Naive thymus-derived CD4-positive, alpha-beta T cell (primary cell): ENCODE data around the gene PEX11B. TPM values are rescaled to one million over a fixed set of nuclear protein-coding genes. Genes with fewer than 3 reads are reported as not detected.
A peak's percentile ranks its signal among the peaks of the same experiment; 100 is the strongest.

Experiments
- ATAC-seq: fragments of 150-1000 bp; cut with Tn5 transposase; 2 replicates; pipeline ENCODE4 v1.10.0; 2021; ENCODE audit warnings: mild to moderate bottlenecking, moderate library complexity
- CTCF ChIA-PET: fragments of 350-600 bp; sonication (Branson Sonifier 250); formaldehyde crosslinking; loops from one replicate; lab custom pipeline; 2021; ENCODE audit warnings: antibody characterized with exemption; lab: Charles Lee
- POLR2A ChIA-PET: fragments of 350-600 bp; sonication (Branson Sonifier 250); formaldehyde crosslinking; loops from one replicate; lab custom pipeline; 2021; ENCODE audit warnings: antibody characterized with exemption, inconsistent platforms; lab: Charles Lee
- DNase-seq, 9 donors: peaks; one replicate each; pipeline versions ENCODE4 v3.0.0 to v3.0.0-alpha.2; 2020 to 2022; ENCODE audit warnings: mixed read lengths in 1 of 9
- H3K27ac ChIP-seq: one replicate; pipeline ENCODE4 v1.7.0; 2013; ENCODE audit warnings: mild to moderate bottlenecking, low read depth, low read length, moderate library complexity
- H3K27me3 ChIP-seq, 2 donors: one replicate each; pipeline ENCODE4 v1.7.0; 2013; ENCODE audit warnings: low read length in 2 of 2, mild to moderate bottlenecking in 2 of 2, moderate library complexity in 2 of 2; ENCODE audit not compliant: control insufficient read depth in 2 of 2, insufficient read depth in 2 of 2
- H3K36me3 ChIP-seq, 3 experiments: 1 replicate in 2 of 3; 2 replicates in 1 of 3; pipeline ENCODE4 v1.7.0; 2013; ENCODE audit warnings: low read length in 3 of 3, mild to moderate bottlenecking in 3 of 3, moderate library complexity in 1 of 3; ENCODE audit not compliant: insufficient read depth in 3 of 3, control insufficient read depth in 2 of 3
- H3K4me1 ChIP-seq, 2 donors: one replicate each; pipeline ENCODE4 v1.7.0; 2013; ENCODE audit warnings: low read length in 2 of 2, mild to moderate bottlenecking in 2 of 2, moderate library complexity in 1 of 2; ENCODE audit not compliant: control insufficient read depth in 2 of 2, insufficient read depth in 2 of 2
- H3K4me3 ChIP-seq: 2 replicates; pipeline ENCODE4 v1.7.0; 2013; ENCODE audit warnings: mild to moderate bottlenecking, low read length
- H3K9me3 ChIP-seq, 3 experiments: 1 replicate in 2 of 3; 2 replicates in 1 of 3; pipeline ENCODE4 v1.7.0; 2013; ENCODE audit warnings: low read length in 3 of 3; ENCODE audit not compliant: control insufficient read depth in 2 of 3
- H3K27ac Mint-ChIP-seq, 9 donors: one replicate each; pipeline ENCODE4 v1.8.0; 2020 to 2022; ENCODE audit warnings: mixed read lengths in 9 of 9, mild to moderate bottlenecking in 8 of 9, moderate library complexity in 5 of 9, inconsistent platforms in 2 of 9
- H3K27me3 Mint-ChIP-seq, 5 donors: one replicate each; pipeline ENCODE4 v1.8.0; 2021 to 2022; ENCODE audit warnings: mixed read lengths in 5 of 5, mild to moderate bottlenecking in 1 of 5
- H3K36me3 Mint-ChIP-seq, 5 donors: one replicate each; pipeline ENCODE4 v1.8.0; 2020 to 2022; ENCODE audit warnings: mixed read lengths in 5 of 5, mild to moderate bottlenecking in 3 of 5, inconsistent platforms in 1 of 5
- H3K4me1 Mint-ChIP-seq, 7 donors: one replicate each; pipeline ENCODE4 v1.8.0; 2020 to 2022; ENCODE audit warnings: mixed read lengths in 7 of 7, mild to moderate bottlenecking in 3 of 7, inconsistent platforms in 1 of 7
- H3K4me3 Mint-ChIP-seq, 10 donors: one replicate each; pipeline ENCODE4 v1.8.0; 2020 to 2022; ENCODE audit warnings: mild to moderate bottlenecking in 10 of 10, mixed read lengths in 10 of 10, moderate library complexity in 6 of 10, inconsistent platforms in 2 of 10
- H3K9me3 Mint-ChIP-seq, 11 donors: one replicate each; pipeline ENCODE4 v1.8.0; 2020 to 2022; ENCODE audit warnings: mixed read lengths in 11 of 11, mild to moderate bottlenecking in 4 of 11, inconsistent platforms in 1 of 11, moderate library complexity in 1 of 11
- intact Hi-C, 2 donors: fragments of 100-400 bp; cut with micrococcal nuclease; formaldehyde crosslinking; loops; one replicate each; pipeline ENCODE4 v1.15.1; 2023
- polyA plus RNA-seq, 2 donors: library from polyadenylated mRNA; unstranded; fragments of 300-500 nt; fragmentation: Illumina TruSeq; gene quantifications; one replicate each; pipeline ENCODE4 v1.2.3, GENCODE V29; 2021
- total RNA-seq, 6 experiments: library from RNA in 5 of 6; stranded (reverse) in 5 of 6; gene quantifications; 1 replicate in 5 of 6; 2 replicates in 1 of 6; pipeline ENCODE4 v1.2.3 and lab custom pipeline; 2021 to 2026

PEX11B gene
- total and polyA plus RNA-seq, 7 experiments from 2014 or later: 16.4 to 57.1 (median 38.4) TPM

GRCh38 chr1:145891143-145891542 is 27.4 kb downstream of the PEX11B start:
- no peaks in the 10 kb centered on the region for H3K36me3 Mint-ChIP-seq
- no peak for ATAC-seq
- no peaks in the 10 kb centered on the region for H3K9me3 ChIP-seq
- H3K27me3 Mint-ChIP-seq: peaks cover 0 to 6% (median 0%) of the 10 kb centered on the region in 5 donors
- H3K4me1 Mint-ChIP-seq: peaks cover 0 to 7% (median 3%) of the 10 kb centered on the region in 7 donors
- H3K9me3 Mint-ChIP-seq: no peaks in the 10 kb centered on the region
- no peak overlapping the region for H3K4me3 ChIP-seq
- ChIA-PET CTCF (interaction anchor here (0.6 to 2.3 kb wide), 7 partner anchors 8 to 123 kb away, joined by 3 to 11 read pairs (median 4); partner anchors contain the start of gene PIAS3), POLR2A (interaction anchor here (2.7 kb wide), 1 partner anchor 8 kb away, joined by 10 read pairs; no protein-coding TSS in a partner anchor)
- no peak overlapping the region for H3K27ac ChIP-seq
- DNase-seq: no peak
- H3K4me1 ChIP-seq: peaks cover 0 to 4% of the 10 kb centered on the region in 2 donors
- H3K27me3 ChIP-seq: no peaks in the 10 kb centered on the region
- no peak overlapping the region for H3K4me3 Mint-ChIP-seq
- H3K27ac Mint-ChIP-seq: no peak overlapping the region
- intact Hi-C loops: loop anchor here (1.0 kb wide), 4 partner anchors 19 to 122 kb away; partner anchors contain the start of genes ITGA10 (in 1 of the 2) and NUDT17 (in 1 of the 2)
- H3K36me3 ChIP-seq: no peaks in the 10 kb centered on the region

- Histone ChIP-seq H3K4me1 (peaks cover 5 to 9% of the 10 kb centered on the region in 2 donors), H3K36me3 (no peaks in the 10 kb centered on the region), H3K27me3 (no peaks in the 10 kb centered on the region), H3K9me3 (no peaks in the 10 kb centered on the region), H3K27ac (no peak overlapping the region), H3K4me3 (no peak overlapping the region)
- no peak overlapping the region for H3K27ac Mint-ChIP-seq
- ChIA-PET POLR2A (no interaction called here), CTCF (interaction anchor here (1.9 kb wide), 1 partner anchor 30 kb away, joined by 5 read pairs; the partner anchor contains the start of gene PIAS3)
- ATAC-seq: no peak
- intact Hi-C loops: no loop called here
- H3K9me3 Mint-ChIP-seq: no peaks in the 10 kb centered on the region
- peaks cover 8 to 20% (median 12%) of the 10 kb centered on the region in 7 donors for H3K4me1 Mint-ChIP-seq
- no peak overlapping the region for H3K4me3 Mint-ChIP-seq
- peaks cover 0 to 15% (median 7%) of the 10 kb centered on the region in 5 donors for H3K27me3 Mint-ChIP-seq
- no peaks in the 10 kb centered on the region for H3K36me3 Mint-ChIP-seq
- DNase-seq: no peak
Observed at GRCh38 chr1:145889722-145890121, 28.8 kb downstream of the PEX11B start.

- Mint-ChIP-seq H3K36me3 (no peaks in the 10 kb centered on the region), H3K9me3 (no peaks in the 10 kb centered on the region), H3K4me3 (peak overlapping the region in 4 of 10 donors; percentile 16 to 43 (median 31)), H3K27me3 (peaks cover 6 to 33% (median 20%) of the 10 kb centered on the region in 5 donors), H3K27ac (peak overlapping the region in 1 of 9 donors; percentile 32), H3K4me1 (peaks cover 9 to 22% (median 12%) of the 10 kb centered on the region in 7 donors)
- no peaks in the 10 kb centered on the region for H3K36me3 ChIP-seq
- no peaks in the 10 kb centered on the region for H3K27me3 ChIP-seq
- DNase-seq: no peak
- ChIA-PET POLR2A (no interaction called here), CTCF (interaction anchor here (1.0 kb wide), 1 partner anchor 124 kb away, joined by 3 read pairs; no protein-coding TSS in a partner anchor)
- no peaks in the 10 kb centered on the region for H3K9me3 ChIP-seq
- no peak overlapping the region for H3K27ac ChIP-seq
- no peak for ATAC-seq
- H3K4me1 ChIP-seq: peaks cover 5 to 9% of the 10 kb centered on the region in 2 donors
- no peak overlapping the region for H3K4me3 ChIP-seq
- intact Hi-C loops: loop anchor here in 1 of 2 donors (2.0 kb wide), 1 partner anchor 29 kb away; the partner anchor contains the start of gene PIAS3
Observed at GRCh38 chr1:145887631-145888030, 30.9 kb downstream of the PEX11B start.

- Mint-ChIP-seq H3K4me3 (peak overlapping the region; percentile 55 to 93 (median 71)), H3K36me3 (no peaks in the 10 kb centered on the region), H3K27me3 (peaks cover 6 to 36% (median 20%) of the 10 kb centered on the region in 5 donors), H3K27ac (no peak overlapping the region), H3K4me1 (peaks cover 9 to 22% (median 12%) of the 10 kb centered on the region in 7 donors), H3K9me3 (no peaks in the 10 kb centered on the region)
- ATAC-seq (no peak), DNase-seq (no peak)
- H3K9me3 ChIP-seq: no peaks in the 10 kb centered on the region
- peaks cover 5 to 9% of the 10 kb centered on the region in 2 donors for H3K4me1 ChIP-seq
- intact Hi-C loops: loop anchor here in 1 of 2 donors (2.0 kb wide), 1 partner anchor 28 kb away; the partner anchor contains the start of gene PIAS3
- POLR2A ChIA-PET: interaction anchor here (1.1 to 1.6 kb wide), 2 partner anchors 71 to 93 kb away, joined by 3 to 4 read pairs; partner anchors contain the start of gene LIX1L
- H3K36me3 ChIP-seq: no peaks in the 10 kb centered on the region
- H3K27ac ChIP-seq: no peak overlapping the region
- H3K27me3 ChIP-seq: no peaks in the 10 kb centered on the region
- H3K4me3 ChIP-seq: no peak overlapping the region
- CTCF ChIA-PET: interaction anchor here (1.0 kb wide), 1 partner anchor 125 kb away, joined by 3 read pairs; no protein-coding TSS in a partner anchor
Observed at GRCh38 chr1:145886816-145887215, 31.7 kb downstream of the PEX11B start.

- Histone ChIP-seq H3K9me3 (no peaks in the 10 kb centered on the region), H3K27ac (no peak overlapping the region), H3K27me3 (no peaks in the 10 kb centered on the region), H3K4me1 (peaks cover 5 to 9% of the 10 kb centered on the region in 2 donors), H3K36me3 (no peaks in the 10 kb centered on the region), H3K4me3 (peak overlapping the region; percentile 60)
- intact Hi-C loops: loop anchor here in 1 of 2 donors (2.0 kb wide), 1 partner anchor 28 kb away; the partner anchor contains the start of gene PIAS3
- peaks cover 9 to 22% (median 12%) of the 10 kb centered on the region in 7 donors for H3K4me1 Mint-ChIP-seq
- no peaks in the 10 kb centered on the region for H3K36me3 Mint-ChIP-seq
- peak overlapping the region in 2 of 9 donors; percentile 18 to 21 for H3K27ac Mint-ChIP-seq
- POLR2A ChIA-PET: interaction anchor here (1.1 to 1.6 kb wide), 3 partner anchors 41 to 94 kb away, joined by 3 to 5 read pairs (median 4); partner anchors contain the start of genes LIX1L and RBM8A
- H3K4me3 Mint-ChIP-seq: peak overlapping the region; percentile 73 to 93 (median 88)
- peaks cover 6 to 36% (median 20%) of the 10 kb centered on the region in 5 donors for H3K27me3 Mint-ChIP-seq
- H3K9me3 Mint-ChIP-seq: no peaks in the 10 kb centered on the region
- CTCF ChIA-PET: interaction anchor here (1.3 to 1.5 kb wide), 2 partner anchors 27 to 121 kb away, joined by 3 read pairs; no protein-coding TSS in a partner anchor
- DNase-seq (no peak), ATAC-seq (no peak)
Observed at GRCh38 chr1:145886390-145886789, 32.1 kb downstream of the PEX11B start.

- intact Hi-C loops: loop anchor here (1.0 to 2.0 kb wide), 3 partner anchors 27 to 33 kb away; partner anchors contain the start of genes PIAS3 (in 2 of the 2) and PEX11B (in 1 of the 2)
- ATAC-seq (peak; percentile 99), DNase-seq (peak; percentile 73 to 87 (median 87))
- POLR2A ChIA-PET: interaction anchor here (0.7 to 1.6 kb wide), 6 partner anchors 12 to 94 kb away, joined by 3 to 5 read pairs (median 4); partner anchors contain the start of genes LIX1L and RBM8A
- H3K36me3 Mint-ChIP-seq: no peaks in the 10 kb centered on the region
- peaks cover 6 to 39% (median 20%) of the 10 kb centered on the region in 5 donors for H3K27me3 Mint-ChIP-seq
- no peaks in the 10 kb centered on the region for H3K36me3 ChIP-seq
- H3K27ac Mint-ChIP-seq: peak within 1 kb of the TSS in 6 of 9 donors; percentile 6 to 79 (median 39)
- H3K4me1 Mint-ChIP-seq: peaks cover 9 to 22% (median 12%) of the 10 kb centered on the region in 7 donors
- H3K4me3 Mint-ChIP-seq: peak within 1 kb of the TSS; percentile 73 to 93 (median 88)
- H3K4me1 ChIP-seq: peaks cover 5 to 9% of the 10 kb centered on the region in 2 donors
- H3K4me3 ChIP-seq: peak within 1 kb of the TSS; percentile 60
- H3K9me3 Mint-ChIP-seq: no peaks in the 10 kb centered on the region
- H3K27me3 ChIP-seq: no peaks in the 10 kb centered on the region
- no peak within 1 kb of the TSS for H3K27ac ChIP-seq
- H3K9me3 ChIP-seq: no peaks in the 10 kb centered on the region
- CTCF ChIA-PET: interaction anchor here (1.3 to 1.5 kb wide), 2 partner anchors 27 to 122 kb away, joined by 3 read pairs; no protein-coding TSS in a partner anchor
Observed at GRCh38 chr1:145885738-145886287, 32.7 kb downstream of the PEX11B start, which contains the start of gene ANKRD35. TSS of gene ANKRD35 (minus strand) at chr1:145885866. CDS start at chr1:145885758, 108 bp downstream.
